OCI-LY3 (cell line): ENCODE measurements around the gene PFKL.

ENCODE experiments used
- H2AFZ ChIP-seq: fragments of 200-600, 300-600 bp; shearing (Covaris generic); 2 replicates; pipeline ENCODE4 v1.6.0; 2014; ENCODE audit warnings: antibody characterized with exemption, low read depth, low read length
- H3K27ac ChIP-seq: fragments of 200-600, 300-600 bp; sonication (generic); 2 replicates; pipeline ENCODE4 v1.5.1; 2014; ENCODE audit warnings: mild to moderate bottlenecking, low read length, moderate library complexity, mixed read lengths
- H3K27me3 ChIP-seq: fragments of 200-600, 300-600 bp; sonication (generic); 2 replicates; pipeline ENCODE4 v1.6.1; 2014; ENCODE audit warnings: low read depth, low read length, mixed read lengths
- H3K36me3 ChIP-seq: fragments of 200-600, 300-600 bp; sonication (generic); replicated peaks from 2 replicates; pipeline ENCODE3; 2014; ENCODE audit warnings: low read depth, low read length, mixed read lengths
- H3K4me1 ChIP-seq: fragments of 300-600, 200-600 bp; sonication (generic); 2 replicates; pipeline ENCODE4 v1.6.1; 2014; ENCODE audit warnings: low read length, mixed read lengths
- H3K4me2 ChIP-seq: fragments of 200-600, 300-600 bp; sonication (generic); 2 replicates; pipeline ENCODE4 v1.6.1; 2014; ENCODE audit warnings: low read length, mixed read lengths
- H3K4me3 ChIP-seq: fragments of 300-600, 200-600 bp; sonication (generic); 2 replicates; pipeline ENCODE4 v1.5.1; 2014; ENCODE audit warnings: antibody characterized with exemption, mild to moderate bottlenecking, low read length, moderate library complexity
- H3K79me2 ChIP-seq: fragments of 300-600, 200-600 bp; shearing (Covaris generic); 2 replicates; pipeline ENCODE4 v1.6.1; 2014; ENCODE audit warnings: mild to moderate bottlenecking, low read length, mixed read lengths
- H3K9ac ChIP-seq: fragments of 300-600, 200-600 bp; shearing (Covaris generic); 2 replicates; pipeline ENCODE4 v1.6.0; 2014; ENCODE audit warnings: mild to moderate bottlenecking, low read length, moderate library complexity
- H3K9me3 ChIP-seq: fragments of 200-600, 300-600 bp; shearing (Covaris generic); 2 replicates; pipeline ENCODE4 v1.6.1; 2014; ENCODE audit warnings: low read length, mixed read lengths; ENCODE audit not compliant: insufficient read depth
- H4K20me1 ChIP-seq: fragments of 200-600, 300-600 bp; sonication (generic); 2 replicates; pipeline ENCODE4 v1.6.1; 2016; ENCODE audit warnings: low read length, mixed read lengths; ENCODE audit not compliant: insufficient read depth
- EZH2phosphoT487 ChIP-seq: fragments of 200-600 bp; shearing (Covaris generic); IDR thresholded peaks from 2 replicates; pipeline ENCODE4 v1.6.1; 2018; ENCODE audit warnings: antibody characterized with exemption, mixed run types, low read depth
- TF ChIP-seq, protein P1 (sequence below): fragments of 200-600, 300-600 bp; sonication (generic); IDR thresholded peaks from 2 replicates; pipeline ENCODE4 v1.5.1; 2014; ENCODE audit warnings: antibody characterized with exemption, low read length, low read depth

PFKL gene

GRCh38 chr21:44375761-44376241 lies 75.9 kb downstream of the PFKL start:
- no peaks in the 10 kb centered on the region for H3K27me3 ChIP-seq
- H3K27ac ChIP-seq = no peak overlapping the region
- H4K20me1 ChIP-seq = no peaks in the 10 kb centered on the region
- H3K4me2 ChIP-seq = no peak overlapping the region
- H3K4me3 ChIP-seq = no peak overlapping the region
- no peak overlapping the region for H2AFZ ChIP-seq
- peaks cover 34% of the 10 kb centered on the region for H3K36me3 ChIP-seq
- H3K4me1 ChIP-seq = no peaks in the 10 kb centered on the region
- H3K79me2 ChIP-seq = no peaks in the 10 kb centered on the region
- no peak for TF ChIP-seq EZH2phosphoT487
- TF ChIP-seq, protein P1, sequence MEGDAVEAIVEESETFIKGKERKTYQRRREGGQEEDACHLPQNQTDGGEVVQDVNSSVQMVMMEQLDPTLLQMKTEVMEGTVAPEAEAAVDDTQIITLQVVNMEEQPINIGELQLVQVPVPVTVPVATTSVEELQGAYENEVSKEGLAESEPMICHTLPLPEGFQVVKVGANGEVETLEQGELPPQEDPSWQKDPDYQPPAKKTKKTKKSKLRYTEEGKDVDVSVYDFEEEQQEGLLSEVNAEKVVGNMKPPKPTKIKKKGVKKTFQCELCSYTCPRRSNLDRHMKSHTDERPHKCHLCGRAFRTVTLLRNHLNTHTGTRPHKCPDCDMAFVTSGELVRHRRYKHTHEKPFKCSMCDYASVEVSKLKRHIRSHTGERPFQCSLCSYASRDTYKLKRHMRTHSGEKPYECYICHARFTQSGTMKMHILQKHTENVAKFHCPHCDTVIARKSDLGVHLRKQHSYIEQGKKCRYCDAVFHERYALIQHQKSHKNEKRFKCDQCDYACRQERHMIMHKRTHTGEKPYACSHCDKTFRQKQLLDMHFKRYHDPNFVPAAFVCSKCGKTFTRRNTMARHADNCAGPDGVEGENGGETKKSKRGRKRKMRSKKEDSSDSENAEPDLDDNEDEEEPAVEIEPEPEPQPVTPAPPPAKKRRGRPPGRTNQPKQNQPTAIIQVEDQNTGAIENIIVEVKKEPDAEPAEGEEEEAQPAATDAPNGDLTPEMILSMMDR = no peak
- no peak overlapping the region for H3K9ac ChIP-seq
- no peaks in the 10 kb centered on the region for H3K9me3 ChIP-seq

- Histone ChIP-seq H2AFZ (no peak overlapping the region), H3K79me2 (no peaks in the 10 kb centered on the region), H3K27ac (no peak overlapping the region), H3K4me1 (no peaks in the 10 kb centered on the region), H3K9me3 (no peaks in the 10 kb centered on the region), H3K4me2 (no peak overlapping the region), H3K27me3 (no peaks in the 10 kb centered on the region), H3K9ac (no peak overlapping the region), H3K36me3 (peaks cover 36% of the 10 kb centered on the region), H3K4me3 (no peak overlapping the region), H4K20me1 (no peaks in the 10 kb centered on the region)
- TF ChIP-seq, protein P1 = no peak
- no peak for TF ChIP-seq EZH2phosphoT487
Measured at GRCh38 chr21:44376606-44377005, 76.8 kb downstream of the PFKL start.
